Measurements from ENCODE around the gene INPP5B.
"Not testable (repeated sequence)": the region's sequence is repeated elsewhere in the genome, so short reads cannot be mapped to it uniquely, and the experiment has no call there.

Gene INPP5B

GRCh38 chr1:37947364-37947763, 511 bp upstream of the INPP5B start:
- no peak for DNase-seq

GRCh38 chr1:37945743-37946702, 830 bp downstream of the INPP5B start:
- DNase-seq = no peak

GRCh38 chr1:37945251-37945650, 1.6 kb downstream of the INPP5B start:
- DNase-seq = no peak

- DNase-seq = no peak
Measured at GRCh38 chr1:37944816-37945215, 2.0 kb downstream of the INPP5B start.

GRCh38 chr1:37944086-37944763, 2.6 kb downstream of the INPP5B start:
- no peak for DNase-seq

- DNase-seq = no peak
Measured at GRCh38 chr1:37940299-37940947, 6.4 kb downstream of the INPP5B start.

- DNase-seq = not testable (repeated sequence)
Measured at GRCh38 chr1:37936760-37937159, 10.1 kb downstream of the INPP5B start.

- DNase-seq = no peak
Measured at GRCh38 chr1:37932759-37933158, 14.1 kb downstream of the INPP5B start.

GRCh38 chr1:37931361-37932158, 15.3 kb downstream of the INPP5B start:
- DNase-seq = peak; percentile 96

GRCh38 chr1:37931102-37931360, 15.8 kb downstream of the INPP5B start:
- DNase-seq = no peak

- DNase-seq = peak; percentile 8
Measured at GRCh38 chr1:37930246-37931101, 16.4 kb downstream of the INPP5B start.

GRCh38 chr1:37926038-37926924, 20.6 kb downstream of the INPP5B start:
- DNase-seq = no peak

- DNase-seq = no peak
Measured at GRCh38 chr1:37925316-37925715, 21.5 kb downstream of the INPP5B start.

GRCh38 chr1:37923551-37923889, 23.3 kb downstream of the INPP5B start:
- no peak for DNase-seq

- DNase-seq = no peak
Measured at GRCh38 chr1:37922767-37923550, 23.9 kb downstream of the INPP5B start.

- no peak for DNase-seq
Measured at GRCh38 chr1:37919277-37919676, 27.6 kb downstream of the INPP5B start.

- DNase-seq = no peak
Measured at GRCh38 chr1:37915476-37916093, 31.3 kb downstream of the INPP5B start.

GRCh38 chr1:37914719-37915475, 32.0 kb downstream of the INPP5B start:
- no peak for DNase-seq

GRCh38 chr1:37911478-37911877, 35.4 kb downstream of the INPP5B start:
- DNase-seq = not testable (repeated sequence)
